ENCODE measurements around the gene SPACDR. TPM values are rescaled to one million over a fixed set of nuclear protein-coding genes. Genes with fewer than 3 reads are reported as not detected.

SPACDR gene
- total and polyA plus RNA-seq, 12 donors: 0.36 to 2.9 (median 0.64) TPM; not detected in 6

DNA sequence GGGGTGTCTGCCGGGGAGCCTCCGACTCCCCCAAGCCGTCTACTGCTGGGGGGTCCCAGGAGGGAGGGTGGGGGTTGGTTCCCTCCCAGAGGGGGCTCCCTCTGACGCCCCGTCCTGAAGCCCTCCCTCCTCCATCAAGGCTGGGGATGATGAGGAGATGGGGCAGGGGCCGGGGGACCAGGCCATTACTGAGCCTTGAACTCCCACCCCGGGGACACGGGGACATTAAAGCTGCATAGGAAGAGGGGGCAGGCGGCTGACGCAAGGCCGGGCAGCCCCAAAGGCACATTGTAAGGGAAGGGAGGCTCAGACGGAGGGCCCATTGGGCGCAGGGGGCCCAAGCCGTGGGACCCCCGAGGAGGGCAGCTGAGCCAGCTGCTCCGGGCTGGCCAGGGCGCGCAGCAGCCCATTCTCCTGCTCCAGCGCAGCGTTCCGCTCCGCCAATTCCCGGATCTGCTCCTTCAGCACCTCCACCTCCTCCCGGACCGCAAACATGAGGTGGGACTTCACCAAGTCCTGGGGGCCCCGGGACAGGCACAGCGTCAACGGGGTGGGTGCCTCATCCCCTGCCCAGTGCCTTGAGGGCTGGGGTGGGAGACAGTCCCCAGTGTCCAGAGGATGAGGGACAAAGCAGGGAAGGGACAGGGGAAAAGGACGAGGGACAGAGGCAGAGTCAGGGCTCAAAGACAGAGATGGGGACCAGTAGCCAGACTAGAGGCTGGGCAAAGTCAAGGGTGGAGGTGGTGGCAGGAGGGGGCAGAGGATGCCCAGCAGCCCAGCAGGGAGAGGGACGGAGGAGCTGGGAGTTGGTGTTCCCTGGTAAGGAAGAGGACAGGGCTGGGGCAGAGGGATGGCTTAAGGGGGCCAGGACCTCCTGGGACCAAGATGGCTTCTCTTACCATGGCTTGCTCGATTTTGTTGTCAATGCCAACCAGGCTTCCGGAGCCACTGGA lies 2.9 kb upstream of the SPACDR start:
- Histone ChIP-seq H3K9me3 (replicated peaks in 1 of 3) (no peaks in the 10 kb centered on the region), H3K36me3 (replicated peaks in 1 of 2) (peaks cover 0 to 25% of the 10 kb centered on the region in 2 donors), H3K4me3 (no peak overlapping the region), H3K27me3 (no peaks in the 10 kb centered on the region), H3K27ac (peak overlapping the region in 2 of 5 donors; percentile 13 to 24), H3K4me1 (replicated peaks in 1 of 2) (peaks cover 17 to 19% of the 10 kb centered on the region in 2 donors)
- intact Hi-C loops (cut with DNase I): loop anchor here (5.0 kb wide), 3 partner anchors 95 to 220 kb away; no protein-coding TSS in a partner anchor
- TF ChIP-seq POLR2A (IDR thresholded peaks at IDR 0.05) (no peak), CTCF (IDR thresholded peaks at IDR 0.05) (no peak)
- DNase-seq: no peak
- 67 to 77% (median 69%) methylated on average over 25 to 32 of the region's 32 CpGs for WGBS, 4 donors

DNA sequence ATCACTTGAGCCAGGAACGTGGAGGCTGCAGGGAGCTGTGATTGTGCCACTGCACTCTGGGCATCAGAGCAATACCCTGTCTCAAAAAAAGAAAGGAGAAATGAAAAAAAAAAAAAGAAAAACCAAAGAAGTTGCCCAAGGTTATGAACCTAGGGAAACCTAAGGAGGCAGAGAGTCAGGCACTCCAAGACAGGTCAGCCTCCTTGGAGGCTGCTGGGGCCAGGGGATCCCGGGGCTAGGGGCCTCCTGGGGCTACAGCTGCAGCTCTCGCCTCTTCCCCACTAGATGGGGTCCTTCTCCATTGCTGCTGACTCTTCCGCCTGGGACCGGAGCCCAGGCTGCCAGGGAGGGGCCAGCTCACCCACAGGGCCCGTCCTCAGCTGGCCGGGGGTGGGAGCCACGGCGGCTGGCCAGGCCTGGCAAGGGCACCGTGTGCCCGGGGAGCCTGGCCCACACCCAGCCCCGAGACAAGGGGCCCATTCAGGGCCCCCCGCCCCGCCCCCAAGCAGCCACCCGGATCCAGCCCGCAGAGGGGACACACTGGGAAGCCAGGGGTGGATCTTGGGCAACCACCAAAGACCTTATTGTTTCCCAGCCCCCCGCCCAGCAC lies 1.7 kb upstream of the SPACDR start:
- peak; percentile 82 to 90 (median 87) for DNase-seq
- peaks cover 0 to 25% of the 10 kb centered on the region in 2 donors for H3K36me3 ChIP-seq (replicated peaks in 1 of 2)
- no peaks in the 10 kb centered on the region for H3K9me3 ChIP-seq (replicated peaks in 1 of 3)
- 3 to 27% (median 11%) methylated on average over 3 to 17 of the region's 17 CpGs for WGBS, 4 donors
- intact Hi-C loops (cut with DNase I): loop anchor here (5.0 kb wide), 3 partner anchors 96 to 221 kb away; no protein-coding TSS in a partner anchor
- no peaks in the 10 kb centered on the region for H3K27me3 ChIP-seq
- TF ChIP-seq CTCF (IDR thresholded peaks at IDR 0.05) (peak; percentile 57 to 73 (median 68)), POLR2A (IDR thresholded peaks at IDR 0.05) (no peak)
- H3K4me1 ChIP-seq (replicated peaks in 1 of 2): peaks cover 17 to 19% of the 10 kb centered on the region in 2 donors
- peak overlapping the region in 3 of 5 donors; percentile 49 to 74 (median 51) for H3K27ac ChIP-seq
- peak overlapping the region in 1 of 4 donors; percentile 15 for H3K4me3 ChIP-seq

GRCh38 chr7:100465299-100465698 lies 1.2 kb upstream of the SPACDR start:
- intact Hi-C loops (cut with DNase I): loop anchor here (5.0 kb wide), 3 partner anchors 97 to 222 kb away; no protein-coding TSS in a partner anchor
- H3K36me3 ChIP-seq (replicated peaks in 1 of 2): peaks cover 0 to 22% of the 10 kb centered on the region in 2 donors
- DNase-seq: no peak
- no peak overlapping the region for H3K4me3 ChIP-seq
- peak overlapping the region in 1 of 5 donors; percentile 49 for H3K27ac ChIP-seq
- WGBS, 4 donors: 66 to 73% (median 68%) methylated on average over 8 of the region's 8 CpGs
- H3K27me3 ChIP-seq: no peaks in the 10 kb centered on the region
- H3K4me1 ChIP-seq (replicated peaks in 1 of 2): peaks cover 17 to 19% of the 10 kb centered on the region in 2 donors
- H3K9me3 ChIP-seq (replicated peaks in 1 of 3): no peaks in the 10 kb centered on the region
- TF ChIP-seq POLR2A (IDR thresholded peaks at IDR 0.05): no peak
- TF ChIP-seq CTCF (IDR thresholded peaks at IDR 0.05): no peak

DNA sequence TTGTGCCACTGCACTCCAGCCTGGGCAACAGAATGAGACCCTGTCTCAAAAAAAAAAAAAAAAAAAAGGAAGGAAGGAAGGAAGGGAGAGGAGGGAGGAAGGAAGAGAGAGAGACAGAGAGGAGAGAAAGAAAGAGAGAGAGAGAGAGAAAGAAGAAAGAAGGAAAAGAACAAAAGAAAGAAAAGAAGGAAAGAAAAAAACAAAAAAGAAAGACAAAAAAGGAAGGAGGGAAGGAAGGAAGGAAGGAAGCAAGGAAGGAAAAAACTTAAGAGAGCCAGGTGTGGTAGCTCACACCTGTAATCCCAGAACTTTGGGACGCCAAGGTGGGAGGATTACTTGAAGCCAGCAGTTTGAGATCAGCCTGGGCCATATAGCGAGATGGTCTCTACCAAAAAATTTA lies 731 bp upstream of the SPACDR start:
- no peaks in the 10 kb centered on the region for H3K9me3 ChIP-seq (replicated peaks in 1 of 3)
- no peak overlapping the region for H3K27ac ChIP-seq
- H3K4me3 ChIP-seq: no peak overlapping the region
- peaks cover 17 to 19% of the 10 kb centered on the region in 2 donors for H3K4me1 ChIP-seq (replicated peaks in 1 of 2)
- no peaks in the 10 kb centered on the region for H3K27me3 ChIP-seq
- no peak for DNase-seq
- intact Hi-C loops (cut with DNase I): loop anchor here (5.0 kb wide), 3 partner anchors 98 to 223 kb away; no protein-coding TSS in a partner anchor
- peaks cover 0 to 21% of the 10 kb centered on the region in 2 donors for H3K36me3 ChIP-seq (replicated peaks in 1 of 2)
- no peak for TF ChIP-seq CTCF (IDR thresholded peaks at IDR 0.05)
- no peak for TF ChIP-seq POLR2A (IDR thresholded peaks at IDR 0.05)
- 92 to 97% (median 94%) methylated on average over 2 of the region's 2 CpGs for WGBS, 4 donors

All from adrenal gland (tissue), 12 donors.